Measurements from ENCODE around the gene LARP4B. TPM values are rescaled to one million over a fixed set of nuclear protein-coding genes. Genes with fewer than 3 reads are reported as not detected.

Gene LARP4B
- 34.6 to 46.0 TPM (median 39.4 TPM) in 3 replicates for polyA plus RNA-seq
- 31.2 TPM for polyA plus RNA-seq (2011; ENCODE audit: low read depth)
- polyA plus RNA-seq (2011; cell fraction: cytosol; rRNA removed), result 22.4 and 26.9 TPM in 2 replicates
- polyA plus RNA-seq (2011; cell fraction: nucleus; rRNA removed), result 64.3 and 67.1 TPM in 2 replicates
- 29.2 and 34.5 TPM in 2 replicates for polyA plus RNA-seq (2012; ENCODE audit: low replicate concordance)
- 58.2 to 83.7 TPM (median 71.4 TPM) in 3 replicates for polyA minus RNA-seq
- 55.8 TPM for polyA minus RNA-seq (2011; cell fraction: cytosol; rRNA and poly(A)+ RNA removed)
- polyA minus RNA-seq (2011; cell fraction: nucleus; rRNA and poly(A)+ RNA removed), result 71.9 and 117 TPM in 2 replicates

GRCh38 chr10:931326-932318 is at the start of gene LARP4B:
Gene LARP4B, minus strand, starts transcription at chr10:931705. Its CDS starts 45,984 bp downstream, at chr10:885721.
- Histone ChIP-seq H3K9me1 (ENCODE audit: control insufficient read depth, extremely low read depth, insufficient read depth, low read length) (peaks cover 3% of the 10 kb centered on the region), H3K4me3 (ENCODE audit: control insufficient read depth in 2 of 3, extremely low read depth in 1 of 3, insufficient read depth in 2 of 3, low read depth in 1 of 3, low read length in 3 of 3) (peak within 1 kb of the TSS; percentile 77 to 84 (median 84)), H4K20me1 (ENCODE audit: control insufficient read depth, extremely low read depth, insufficient read depth, low read length) (peaks cover 36% of the 10 kb centered on the region), H3K27ac (ENCODE audit: control insufficient read depth, insufficient read depth, low read length) (peak within 1 kb of the TSS; percentile 66), H3K36me3 (ENCODE audit: control insufficient read depth in 2 of 2, extremely low read depth in 1 of 2, insufficient read depth in 2 of 2, low read length in 2 of 2) (peaks cover 2 to 4% of the 10 kb centered on the region in 2 experiments), H3K79me2 (ENCODE audit: control insufficient read depth, insufficient read depth, low read length) (peaks cover 44% of the 10 kb centered on the region), H3K27me3 (ENCODE audit: control insufficient read depth, extremely low read depth, insufficient read depth, low read length) (no peaks in the 10 kb centered on the region), H3K4me2 (ENCODE audit: control insufficient read depth, extremely low read depth, insufficient read depth, low read depth, low read length) (peak within 1 kb of the TSS; percentile 98), H3K4me1 (ENCODE audit: control insufficient read depth, extremely low read depth, insufficient read depth, low read length) (peaks cover 11% of the 10 kb centered on the region), H3K9ac (ENCODE audit: control insufficient read depth, extremely low read depth, insufficient read depth, low read length) (peak within 1 kb of the TSS; percentile 81), H3K9me3 (ENCODE audit: control insufficient read depth, low read depth, low read length) (no peaks in the 10 kb centered on the region), H2AFZ (ENCODE audit: control insufficient read depth, low read length) (no peak within 1 kb of the TSS)
- TF ChIP-seq EZH2 (IDR thresholded peaks at IDR 0.05; ENCODE audit: low read length), result no peak
- TF ChIP-seq CTCF (optimal IDR thresholded peaks at IDR 0.05 in 1 of 3, IDR thresholded peaks at IDR 0.05 in 1 of 3, conservative IDR thresholded peaks at IDR 0.05 in 1 of 3; ENCODE audit: extremely low read depth in 1 of 3, insufficient read depth in 2 of 3, low read length in 3 of 3), result no peak
- dilution Hi-C loops (cut with MboI; ENCODE audit: extremely low pct_ligation_motif_present, low sequenced_read_pairs), result no loop called here
- FAIRE-seq (no peak), DNase-seq (ENCODE audit: low read depth, low spot score) (peak; percentile 62)

GRCh38 chr10:980468-981093 is 49.1 kb upstream of the LARP4B start:
- H3K9me3 ChIP-seq (ENCODE audit: control insufficient read depth, low read depth, low read length), result peaks cover 14% of the 10 kb centered on the region
- H3K27me3 ChIP-seq (ENCODE audit: control insufficient read depth, extremely low read depth, insufficient read depth, low read length), result no peaks in the 10 kb centered on the region
- DNase-seq (ENCODE audit: low read depth, low spot score), result no peak
- TF ChIP-seq EZH2 (IDR thresholded peaks at IDR 0.05; ENCODE audit: low read length), result no peak
- no peak overlapping the region for H2AFZ ChIP-seq (ENCODE audit: control insufficient read depth, low read length)
- H3K9ac ChIP-seq (ENCODE audit: control insufficient read depth, extremely low read depth, insufficient read depth, low read length), result no peak overlapping the region
- H3K4me2 ChIP-seq (ENCODE audit: control insufficient read depth, extremely low read depth, insufficient read depth, low read depth, low read length), result no peak overlapping the region
- no peaks in the 10 kb centered on the region for H3K36me3 ChIP-seq (ENCODE audit: control insufficient read depth in 2 of 2, extremely low read depth in 1 of 2, insufficient read depth in 2 of 2, low read length in 2 of 2)
- peaks cover 1% of the 10 kb centered on the region for H3K79me2 ChIP-seq (ENCODE audit: control insufficient read depth, insufficient read depth, low read length)
- dilution Hi-C loops (cut with MboI; ENCODE audit: extremely low pct_ligation_motif_present, low sequenced_read_pairs), result no loop called here
- H3K27ac ChIP-seq (ENCODE audit: control insufficient read depth, insufficient read depth, low read length), result no peak overlapping the region
- no peak overlapping the region for H3K4me3 ChIP-seq (ENCODE audit: control insufficient read depth in 2 of 3, extremely low read depth in 1 of 3, insufficient read depth in 2 of 3, low read depth in 1 of 3, low read length in 3 of 3)
- no peaks in the 10 kb centered on the region for H4K20me1 ChIP-seq (ENCODE audit: control insufficient read depth, extremely low read depth, insufficient read depth, low read length)
- no peaks in the 10 kb centered on the region for H3K9me1 ChIP-seq (ENCODE audit: control insufficient read depth, extremely low read depth, insufficient read depth, low read length)
- no peak for FAIRE-seq
- peaks cover 6% of the 10 kb centered on the region for H3K4me1 ChIP-seq (ENCODE audit: control insufficient read depth, extremely low read depth, insufficient read depth, low read length)
